HG02884 (cell line): ENCODE measurements around the gene CRACR2A.

Source experiments
- ATAC-seq: cut with Tn5 transposase; IDR thresholded peaks from one replicate; pipeline ENCODE4 v1.9.1; 2021; ENCODE audit warnings: mild to moderate bottlenecking, moderate library complexity; ENCODE audit not compliant: unreplicated experiment

CRACR2A gene, protein sequence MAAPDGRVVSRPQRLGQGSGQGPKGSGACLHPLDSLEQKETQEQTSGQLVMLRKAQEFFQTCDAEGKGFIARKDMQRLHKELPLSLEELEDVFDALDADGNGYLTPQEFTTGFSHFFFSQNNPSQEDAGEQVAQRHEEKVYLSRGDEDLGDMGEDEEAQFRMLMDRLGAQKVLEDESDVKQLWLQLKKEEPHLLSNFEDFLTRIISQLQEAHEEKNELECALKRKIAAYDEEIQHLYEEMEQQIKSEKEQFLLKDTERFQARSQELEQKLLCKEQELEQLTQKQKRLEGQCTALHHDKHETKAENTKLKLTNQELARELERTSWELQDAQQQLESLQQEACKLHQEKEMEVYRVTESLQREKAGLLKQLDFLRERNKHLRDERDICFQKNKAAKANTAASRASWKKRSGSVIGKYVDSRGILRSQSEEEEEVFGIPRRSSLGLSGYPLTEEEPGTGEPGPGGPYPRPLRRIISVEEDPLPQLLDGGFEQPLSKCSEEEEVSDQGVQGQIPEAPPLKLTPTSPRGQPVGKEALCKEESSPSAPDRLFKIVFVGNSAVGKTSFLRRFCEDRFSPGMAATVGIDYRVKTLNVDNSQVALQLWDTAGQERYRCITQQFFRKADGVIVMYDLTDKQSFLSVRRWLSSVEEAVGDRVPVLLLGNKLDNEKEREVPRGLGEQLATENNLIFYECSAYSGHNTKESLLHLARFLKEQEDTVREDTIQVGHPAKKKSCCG

DNA sequence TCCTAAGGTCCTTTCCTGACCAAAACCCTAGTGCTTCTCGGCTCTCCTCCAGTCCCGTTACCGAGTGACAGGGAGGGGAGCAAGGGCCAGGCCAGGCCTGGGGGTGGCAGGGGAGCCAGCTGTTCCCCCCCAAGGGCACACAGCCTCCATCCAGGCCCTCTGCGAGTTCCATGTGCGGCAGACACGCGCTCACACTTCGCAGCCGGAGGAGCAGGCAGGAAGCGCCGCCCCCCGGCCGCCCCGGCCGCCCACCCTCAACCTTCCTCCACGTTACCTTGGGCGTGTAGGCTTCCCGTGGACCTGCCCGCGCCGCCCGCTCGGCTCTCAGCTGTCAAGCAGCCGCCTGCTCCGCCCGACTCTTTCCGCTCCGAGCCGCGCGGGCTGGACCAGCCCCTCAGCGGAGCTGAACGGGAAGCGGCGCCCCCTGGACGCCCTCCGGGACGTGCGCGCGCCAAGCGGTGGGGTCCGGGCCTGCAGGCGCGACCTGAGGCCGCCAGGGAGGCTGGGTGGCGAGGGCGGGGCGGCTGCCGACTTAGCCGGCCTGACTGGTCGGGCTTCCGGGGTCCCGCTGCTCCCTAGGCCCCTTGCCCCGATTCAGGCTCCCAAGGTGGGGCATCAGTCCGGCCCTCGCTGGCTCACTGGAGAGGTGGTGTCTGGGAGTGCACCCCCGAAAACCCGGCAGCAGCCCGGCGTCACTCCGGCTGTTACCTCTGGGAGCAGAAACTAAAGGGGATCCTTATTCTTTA is at the start of gene CRACR2A:
CRACR2A (minus strand) TSS at position 369 of the 746 bp plus-strand sequence. CDS start 56,110 bp downstream, outside the sequence.
- ATAC-seq = peak; percentile 78

DNA sequence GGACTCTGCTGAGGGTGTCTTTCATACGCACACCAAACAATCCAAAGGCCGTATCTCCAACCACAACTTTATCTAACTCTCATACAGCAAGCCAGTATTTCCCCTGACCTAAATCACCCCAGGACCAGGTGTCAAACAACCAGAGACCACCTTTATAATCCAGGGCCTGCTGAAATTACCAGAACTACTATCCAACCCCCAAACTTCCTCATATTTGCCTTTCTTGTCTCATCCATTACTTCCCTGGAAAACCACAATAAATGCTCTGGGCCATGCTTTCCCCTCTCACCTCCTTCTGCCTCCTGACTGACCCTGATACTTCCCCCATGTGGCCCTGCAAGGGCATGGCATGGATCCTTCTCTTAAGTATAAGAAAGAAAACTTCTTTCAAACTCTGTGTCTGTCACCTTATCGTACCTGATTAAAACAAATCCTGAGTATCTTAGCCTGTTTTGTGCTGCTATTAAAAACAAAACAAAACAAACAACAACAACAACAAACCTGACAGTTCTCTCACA is 44.7 kb upstream of the CRACR2A start:
- no peak for ATAC-seq

DNA sequence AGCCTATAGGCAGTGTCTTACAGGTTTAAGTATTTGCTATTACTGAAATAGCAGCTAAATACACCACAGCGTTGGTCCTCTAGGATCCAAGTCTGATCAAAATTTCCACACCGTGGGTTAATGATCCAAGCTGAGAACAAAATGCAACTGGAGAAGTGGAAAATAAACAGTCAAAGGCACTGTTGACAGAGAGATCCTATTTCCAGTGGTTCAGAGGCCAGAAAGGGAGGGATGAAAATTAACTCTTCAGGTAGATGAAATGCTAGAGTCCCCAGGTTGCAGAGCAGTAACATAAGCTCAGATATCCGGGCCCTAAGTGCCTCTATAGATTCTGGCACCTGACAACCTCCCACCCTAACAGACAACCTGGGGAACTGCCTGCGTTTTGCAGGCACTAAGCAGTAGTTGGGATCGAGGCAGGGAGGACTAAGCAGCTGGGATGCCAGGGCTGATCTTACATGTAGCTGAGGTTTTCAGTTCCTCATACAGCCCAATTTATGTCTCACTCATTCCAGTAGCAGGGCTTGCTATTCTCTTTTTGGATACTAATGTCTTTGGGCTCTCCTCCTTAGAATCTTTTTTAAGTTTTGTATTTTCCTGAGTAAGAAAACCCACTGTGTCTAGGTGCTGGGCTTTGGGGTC is 42.7 kb upstream of the CRACR2A start:
- no peak for ATAC-seq

DNA sequence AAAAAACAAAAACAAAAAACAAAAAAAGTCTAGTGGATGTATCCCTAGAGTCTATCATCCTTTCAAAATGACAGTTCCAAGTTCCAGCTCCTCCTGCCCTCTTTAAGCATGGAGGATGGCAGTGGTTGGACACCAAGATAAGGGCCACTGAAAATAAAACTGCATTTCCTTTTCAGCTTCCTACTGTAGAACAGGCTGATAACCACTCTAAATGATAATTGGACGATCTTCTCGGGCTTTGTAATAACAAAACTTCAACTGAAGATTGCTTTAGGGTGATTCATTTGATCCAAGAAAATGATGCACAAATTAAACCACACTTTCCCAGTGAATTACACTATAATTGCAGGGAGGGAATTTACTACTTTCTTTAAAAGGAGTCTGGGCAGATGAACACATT is 42.2 kb upstream of the CRACR2A start:
- no peak for ATAC-seq

DNA sequence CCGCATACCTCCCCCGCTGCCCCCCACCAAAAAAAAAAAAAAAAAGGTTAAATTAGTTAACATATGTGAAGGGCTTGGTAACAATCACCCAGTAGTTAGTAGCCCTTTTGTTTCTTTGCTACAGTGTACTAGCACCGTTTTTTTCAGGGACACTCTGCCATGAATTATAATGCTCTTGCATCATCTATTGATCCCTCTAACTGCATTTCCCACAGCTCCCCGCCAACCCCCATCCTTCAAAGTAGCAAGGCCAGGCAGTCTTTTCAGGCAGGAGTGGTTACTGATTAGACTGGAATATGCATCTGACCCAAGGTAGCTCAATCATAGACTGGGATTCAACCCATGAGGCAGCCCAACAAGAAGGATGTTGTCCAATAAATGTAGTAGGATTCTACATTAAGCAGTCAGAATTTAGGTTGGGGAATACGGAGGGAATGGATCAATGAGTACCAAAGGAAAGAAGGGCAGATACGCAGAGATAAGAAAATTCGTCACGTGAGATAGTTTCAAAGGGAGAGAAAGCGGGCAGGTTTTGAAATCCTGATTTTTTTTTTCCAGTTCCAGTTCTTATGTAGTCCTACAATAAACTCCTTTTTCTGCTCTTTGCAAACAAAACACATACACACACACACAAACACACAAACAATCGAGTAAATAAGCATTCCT is 39.8 kb upstream of the CRACR2A start:
- ATAC-seq = no peak

DNA sequence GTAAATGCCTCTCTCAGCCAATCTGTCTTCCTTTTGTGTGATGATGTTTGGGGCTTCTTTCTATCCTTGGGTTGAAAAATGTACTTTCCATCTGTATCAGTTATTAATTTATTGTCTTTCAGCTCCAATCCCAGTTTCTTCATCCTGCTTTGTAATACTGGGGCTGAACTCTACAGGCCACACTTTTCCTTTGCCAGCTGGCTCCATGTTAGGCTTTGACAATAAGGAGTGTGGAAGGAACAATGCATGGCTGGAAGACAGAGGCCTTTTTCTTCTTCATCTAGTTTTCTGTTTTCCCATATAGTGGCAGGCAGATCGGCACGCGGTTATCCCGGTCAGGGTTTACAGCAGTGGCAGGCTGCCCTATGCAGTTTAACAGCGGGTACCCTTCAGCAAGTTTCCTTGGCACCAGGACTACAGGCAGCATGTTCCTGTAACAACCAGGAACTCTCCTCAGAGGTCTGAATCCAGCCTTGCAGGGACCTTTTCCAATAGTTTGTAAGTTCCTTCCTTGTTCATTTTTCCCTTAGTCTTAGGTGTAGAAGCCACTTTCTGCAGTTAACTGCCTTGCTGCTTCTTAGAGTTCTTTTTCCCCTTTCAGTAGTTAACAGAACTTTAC is 38.5 kb upstream of the CRACR2A start:
- ATAC-seq = no peak

DNA sequence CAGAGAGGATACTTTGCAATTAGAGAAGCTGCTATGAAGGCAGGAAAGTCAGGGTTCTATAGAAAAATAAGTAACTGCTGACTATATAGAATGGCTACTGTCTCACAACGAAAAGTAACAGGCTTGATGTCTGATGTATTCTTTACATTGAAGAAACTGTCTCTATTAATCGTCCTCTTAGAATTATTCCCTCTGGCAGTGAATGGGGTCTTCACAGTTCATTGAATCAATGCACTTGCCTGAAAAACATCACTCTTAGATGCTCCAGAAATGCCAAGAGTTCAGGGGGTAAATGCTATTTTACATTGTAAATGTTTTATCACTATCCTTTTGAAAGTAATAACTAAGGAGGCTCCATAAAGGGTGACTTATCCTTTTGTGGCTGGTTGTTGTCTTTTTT is 37.7 kb upstream of the CRACR2A start:
- no peak for ATAC-seq

DNA sequence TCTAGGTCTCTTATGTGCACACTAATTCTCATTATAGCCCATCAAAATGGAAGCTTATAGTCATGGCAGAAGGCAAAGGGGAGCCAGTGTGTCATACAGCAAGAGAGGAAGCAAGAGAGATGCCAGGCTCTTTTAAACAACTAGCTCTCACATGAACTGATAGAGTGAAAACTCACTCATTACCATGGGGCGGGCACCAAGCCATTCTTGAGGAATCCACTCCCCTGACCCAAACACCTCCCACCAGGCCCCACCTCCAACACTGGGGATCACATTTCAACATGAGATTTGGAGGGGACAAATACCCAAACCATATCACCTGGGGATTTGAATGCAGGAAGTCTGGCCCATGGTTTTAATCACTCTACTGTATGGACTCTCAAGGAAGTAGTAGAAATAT is 36.9 kb upstream of the CRACR2A start:
- no peak for ATAC-seq

DNA sequence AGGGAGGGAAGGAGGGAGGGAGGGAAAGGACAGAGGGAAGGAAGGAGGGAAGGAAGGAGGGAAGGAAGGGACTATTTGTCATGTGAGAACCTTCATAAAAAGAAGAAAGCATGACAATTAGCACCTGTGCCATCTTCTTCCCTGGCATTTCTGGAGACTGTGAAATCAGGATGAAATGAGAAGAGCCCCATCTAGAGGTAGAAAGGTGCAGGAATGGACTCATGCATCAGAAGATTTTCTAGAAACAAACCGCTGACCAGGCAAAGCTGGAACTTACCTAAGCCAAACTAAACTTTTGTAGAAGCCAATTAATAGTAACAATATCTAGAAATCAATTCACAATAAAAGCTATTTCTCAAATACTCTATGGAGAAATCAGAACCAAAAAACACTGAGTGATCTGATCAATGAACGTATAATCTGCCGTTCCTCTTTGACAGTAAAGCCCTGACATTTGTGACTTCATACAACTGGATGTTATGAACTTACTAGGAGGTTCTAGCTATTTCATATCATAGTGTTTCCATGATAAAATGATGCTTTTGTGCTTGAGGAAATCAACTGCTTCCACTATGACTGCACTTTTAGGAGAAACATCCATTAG is 24.4 kb upstream of the CRACR2A start:
- no peak for ATAC-seq

DNA sequence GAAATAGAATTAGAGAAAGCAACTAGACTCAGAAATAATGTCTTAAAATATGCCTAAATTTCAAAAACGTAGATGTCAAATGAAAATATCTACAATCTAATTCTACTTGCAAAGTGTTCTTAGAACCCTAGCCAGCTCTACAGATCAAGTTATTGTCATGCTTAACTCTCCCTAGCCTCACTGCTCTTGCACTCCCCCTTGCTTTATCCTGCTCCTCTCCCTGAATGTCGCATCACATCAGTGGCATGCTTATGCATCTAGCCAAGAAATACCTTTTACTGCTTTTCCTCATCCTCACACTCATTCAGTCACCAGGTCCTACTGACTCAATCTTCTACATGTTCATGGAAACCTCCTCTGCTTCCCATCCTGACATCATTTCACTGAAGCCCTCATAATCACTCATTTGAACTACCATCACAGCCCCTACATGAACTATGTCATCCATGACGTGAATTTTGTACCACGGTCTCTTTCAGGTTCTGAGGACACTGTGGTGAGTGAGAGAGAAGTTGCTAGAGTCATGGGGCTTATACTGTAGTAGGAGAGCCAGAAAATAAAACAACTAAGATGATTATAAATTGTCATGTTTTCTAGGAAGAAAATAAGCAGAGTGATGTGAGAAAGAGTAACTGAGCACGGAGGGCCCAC is 22.6 kb upstream of the CRACR2A start:
- no peak for ATAC-seq

DNA sequence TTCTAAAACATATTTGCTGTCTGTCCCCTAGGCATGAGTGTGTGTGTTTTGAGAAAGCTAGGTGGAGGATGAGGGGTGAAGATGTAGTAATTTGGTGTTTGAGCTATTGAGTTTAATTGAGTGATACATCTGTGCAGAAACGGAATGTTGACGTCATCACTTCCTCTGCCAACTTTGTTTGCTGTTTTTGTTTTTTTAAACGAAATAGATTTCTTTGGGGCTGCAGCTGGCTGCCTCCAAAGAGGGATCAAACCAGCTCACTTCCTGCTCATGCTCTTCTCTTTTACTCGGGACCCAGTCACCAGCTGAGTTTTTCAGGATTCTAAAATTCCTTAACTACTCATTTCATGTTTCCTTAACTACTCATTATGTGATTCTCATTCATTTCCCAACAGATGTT is 19.5 kb upstream of the CRACR2A start:
- no peak for ATAC-seq

DNA sequence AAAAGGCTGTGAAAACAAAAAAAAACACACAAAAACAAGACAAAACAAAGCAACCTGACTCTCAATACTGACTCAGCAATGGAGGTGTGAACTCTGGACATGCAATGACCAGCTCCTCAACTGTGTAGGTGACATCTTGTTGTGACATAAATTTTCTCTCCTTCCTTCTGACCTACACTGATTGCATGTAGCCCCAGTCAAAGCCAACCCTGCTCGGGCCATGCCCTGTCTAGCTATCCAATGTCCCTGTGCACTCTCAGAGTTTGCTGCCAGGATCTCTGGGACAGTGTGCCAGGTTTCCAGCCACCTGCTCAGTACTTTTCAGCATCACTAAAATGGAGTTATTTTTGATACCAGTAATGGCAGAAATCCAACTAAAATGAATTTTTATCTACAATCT is 18.9 kb upstream of the CRACR2A start:
- no peak for ATAC-seq

DNA sequence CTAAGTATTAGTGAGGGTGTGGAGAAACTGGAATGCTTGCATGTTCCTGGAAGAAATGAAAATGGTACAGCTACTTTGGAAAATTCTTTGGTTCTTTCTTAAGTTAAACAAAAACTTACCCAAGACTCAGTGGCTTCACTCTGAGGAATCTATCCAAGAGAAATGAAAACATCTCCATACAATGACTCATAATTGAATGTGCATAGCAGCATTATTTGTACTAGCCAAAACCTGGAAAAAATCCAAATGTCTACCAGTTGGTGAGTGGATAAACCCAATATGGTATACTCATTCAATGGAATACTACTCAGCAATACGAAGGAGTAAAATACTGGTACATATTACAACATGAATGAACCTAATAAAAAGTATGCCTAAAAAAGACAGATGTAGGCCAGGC is 18.0 kb upstream of the CRACR2A start:
- ATAC-seq = no peak

DNA sequence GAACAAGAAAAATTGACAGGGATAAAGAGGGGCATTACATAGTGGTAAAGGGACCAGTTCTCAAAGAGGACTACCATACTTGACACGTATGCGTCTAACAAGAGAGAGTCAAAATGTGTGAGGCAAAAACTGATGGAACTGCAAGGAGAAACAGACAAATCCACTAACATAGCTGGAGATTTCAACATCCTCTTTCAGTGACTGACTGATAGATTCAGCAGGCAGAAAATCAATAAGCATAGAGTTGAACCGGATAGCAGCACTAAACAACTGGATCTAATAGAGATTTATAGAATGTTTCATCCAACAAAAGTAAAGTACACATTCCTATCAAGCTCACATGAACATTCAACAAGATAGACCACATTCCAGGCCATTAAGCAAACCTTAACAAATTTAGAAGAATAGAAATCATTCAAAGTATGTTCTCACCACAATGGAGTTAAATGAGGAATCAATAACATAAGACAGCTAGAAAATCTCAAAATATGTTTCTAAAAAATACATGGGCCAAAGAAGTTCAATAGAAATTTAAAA is 16.1 kb upstream of the CRACR2A start:
- no peak for ATAC-seq

DNA sequence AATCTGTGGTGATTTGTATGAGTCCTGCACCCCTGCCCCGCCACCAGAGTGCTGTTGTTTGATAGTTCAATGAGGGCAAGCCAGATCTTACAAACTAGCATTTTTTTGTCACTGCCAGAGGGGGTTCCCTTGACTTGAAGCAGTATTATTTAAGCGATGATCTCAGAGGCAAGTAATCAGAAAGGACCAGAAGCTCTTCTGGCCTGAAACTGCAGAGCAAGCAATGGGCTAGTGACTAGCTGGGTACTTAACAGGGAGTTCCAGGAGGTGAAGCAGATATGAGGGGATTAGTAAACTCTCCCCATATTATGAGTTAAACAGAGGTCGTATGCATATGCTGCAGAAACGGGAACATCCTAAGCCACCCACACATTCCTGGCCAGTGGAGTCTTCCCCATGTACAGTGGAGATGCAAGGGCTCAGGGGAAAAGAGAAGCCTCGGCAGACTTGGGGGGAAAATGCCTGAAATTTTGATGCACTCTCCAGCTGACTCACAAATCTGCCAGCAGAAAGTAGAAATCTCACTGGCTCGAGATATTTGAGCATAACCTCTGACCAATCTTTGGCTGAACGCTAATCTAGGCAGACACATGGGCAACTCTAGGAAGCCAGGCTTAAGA is 8.3 kb upstream of the CRACR2A start:
- ATAC-seq = no peak

DNA sequence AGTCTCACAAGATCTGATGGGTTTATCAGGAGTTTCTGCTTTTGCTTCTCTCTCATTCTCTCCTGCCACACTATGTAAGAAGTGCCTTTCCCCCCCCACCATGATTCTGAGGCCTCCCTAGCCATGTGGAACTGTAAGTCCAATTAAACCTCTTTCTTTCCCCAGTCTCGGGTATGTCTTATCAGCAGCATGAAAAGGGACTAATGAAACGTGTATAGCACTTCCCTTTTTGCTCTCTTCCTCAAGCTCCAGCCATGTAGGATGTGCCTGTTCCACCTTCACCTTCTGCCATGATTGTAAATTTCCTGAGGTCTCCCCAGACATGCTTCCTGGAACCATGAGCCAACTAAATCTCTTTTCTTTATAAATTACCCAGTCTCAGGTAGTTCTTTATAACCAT is 7.0 kb upstream of the CRACR2A start:
- ATAC-seq = no peak

DNA sequence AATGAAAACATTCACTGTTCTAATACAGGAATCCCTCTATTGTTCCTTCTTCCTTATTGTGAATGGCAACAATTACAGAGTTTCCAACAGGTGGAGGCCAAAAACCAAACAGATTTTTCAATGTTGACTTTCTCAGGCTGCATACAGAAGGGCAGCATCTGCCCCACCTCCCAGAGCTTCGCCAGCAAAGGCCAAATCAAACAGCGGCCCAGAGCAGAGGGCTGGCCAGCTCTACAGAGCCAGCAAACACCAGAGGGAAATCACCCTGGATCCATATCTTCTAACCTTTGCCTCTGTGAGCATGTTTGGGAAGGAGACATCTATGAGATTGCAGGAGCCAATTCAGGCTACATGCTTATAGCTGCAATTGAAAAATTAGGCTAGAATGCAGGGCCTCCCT is 4.4 kb upstream of the CRACR2A start:
- ATAC-seq = no peak

DNA sequence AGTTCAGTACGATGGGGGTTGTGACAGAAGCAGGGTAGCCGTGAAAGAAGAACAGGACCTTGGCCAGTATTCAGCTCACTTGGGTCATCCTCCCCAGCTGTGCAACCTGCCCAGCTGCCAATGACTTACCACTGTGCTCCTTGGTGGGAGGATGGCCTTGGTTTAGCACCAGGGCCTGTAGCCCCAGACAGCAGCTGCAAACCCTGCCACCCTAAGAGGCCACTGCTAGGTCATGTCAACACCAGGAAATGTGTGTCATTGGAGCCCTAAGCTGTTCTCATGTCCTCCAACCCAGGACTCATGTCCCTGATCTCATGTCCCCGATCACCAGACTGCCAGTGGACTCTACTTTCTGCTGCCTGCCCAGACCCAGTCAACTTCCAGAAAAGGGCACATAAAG is 3.0 kb upstream of the CRACR2A start:
- ATAC-seq = no peak
